Colonic mucosa (tissue), 4 donors: Measurements from ENCODE around the gene SHB. TPM values are rescaled to one million over a fixed set of nuclear protein-coding genes. Genes with fewer than 3 reads are reported as not detected.
"Not testable (repeated sequence)": the region's sequence is repeated elsewhere in the genome, so short reads cannot be mapped to it uniquely, and the experiment has no call there.

Experiments used
- DNase-seq: peaks from one replicate; pipeline ENCODE4 v3.0.0-alpha.2; 2020
- H3K27ac ChIP-seq: fragments of 200-600 bp; one replicate; pipeline ENCODE4 v1.8.0; 2021
- H3K27me3 ChIP-seq: fragments of 200-600 bp; one replicate; pipeline ENCODE4 v1.8.0; 2021
- H3K36me3 ChIP-seq: fragments of 200-600 bp; one replicate; pipeline ENCODE4 v1.8.0; 2021
- H3K4me1 ChIP-seq: fragments of 200-600 bp; one replicate; pipeline ENCODE4 v1.8.0; 2021; ENCODE audit warnings: mild to moderate bottlenecking
- H3K4me3 ChIP-seq: fragments of 200-600 bp; one replicate; pipeline ENCODE4 v1.8.0; 2021
- H3K9ac ChIP-seq, 2 donors: one replicate each; pipeline ENCODE4 v1.7.0; 2013; ENCODE audit warnings: control low read depth in 2 of 2, low read depth in 2 of 2, low read length in 2 of 2
- H3K9me3 ChIP-seq: fragments of 200-600 bp; one replicate; pipeline ENCODE4 v1.8.0; 2021
- CTCF ChIP-seq: fragments of 200-600 bp; IDR thresholded peaks from one replicate; pipeline ENCODE4 v1.8.0; 2022; ENCODE audit warnings: antibody characterized with exemption, mild to moderate bottlenecking
- intact Hi-C: fragments of 100-400 bp; cut with DNase I; formaldehyde crosslinking; loops from one replicate; pipeline ENCODE4 v1.14.1; 2022
- total RNA-seq, 2 donors: library from RNA; stranded (reverse); fragmentation: NEBNext Ultra II Directional in 1 of 2; extraction: Animal tissue kit (Norgen Biotek cat#: 25700) in 1 of 2; gene quantifications; one replicate each; pipeline ENCODE4 v1.2.1, GENCODE V29; 2021
- donor health status: healthy.
- donor health status: DM: no; HTN: no; CAD: no.
- donor health status: DM: no; HTN: no; CAD: no.

Gene SHB
- total RNA-seq, 2 donors from 2014 or later, result 17.4 to 24.0 TPM

DNA sequence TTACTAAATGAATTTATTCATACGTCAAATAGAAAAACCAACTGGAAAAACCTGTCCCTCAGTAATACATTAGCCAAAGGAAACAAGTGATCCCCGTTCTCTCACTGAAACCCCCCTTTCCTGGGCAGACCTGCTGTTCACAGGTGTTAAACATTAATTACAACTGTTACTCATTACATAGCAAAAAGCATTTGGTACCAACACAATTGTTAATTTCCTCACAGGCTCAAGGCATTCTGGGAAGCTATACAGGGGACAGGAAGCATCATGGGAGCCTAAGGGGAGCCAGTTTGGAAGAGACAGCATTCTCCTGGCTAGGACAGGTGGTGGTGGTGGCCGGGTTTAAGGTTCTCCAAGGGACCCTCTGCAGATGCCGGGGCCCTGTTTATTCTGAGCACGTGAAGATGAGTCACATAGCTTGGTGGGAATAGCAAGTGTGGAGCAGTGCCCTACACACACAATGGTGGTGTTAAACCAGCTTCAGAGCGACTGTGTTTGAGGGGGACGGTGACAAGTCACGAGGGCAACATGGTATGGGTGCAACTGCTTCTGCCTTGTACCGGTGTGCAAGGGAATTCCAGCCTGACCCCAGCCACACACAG, 102.5 kb downstream of the SHB start:
- intact Hi-C loops, result loop anchor here (5.0 kb wide), 1 partner anchor 101 kb away; the partner anchor contains the start of gene SHB
- no peaks in the 10 kb centered on the region for H3K36me3 ChIP-seq
- H3K4me3 ChIP-seq, result no peak overlapping the region
- H3K4me1 ChIP-seq, result peaks cover 32% of the 10 kb centered on the region
- no peaks in the 10 kb centered on the region for H3K9me3 ChIP-seq
- peak; percentile 50 for DNase-seq
- peak overlapping the region; percentile 85 for H3K27ac ChIP-seq
- TF ChIP-seq CTCF, result no peak
- H3K9ac ChIP-seq, result peak overlapping the region in 1 of 2 donors; percentile 58
- no peaks in the 10 kb centered on the region for H3K27me3 ChIP-seq

DNA sequence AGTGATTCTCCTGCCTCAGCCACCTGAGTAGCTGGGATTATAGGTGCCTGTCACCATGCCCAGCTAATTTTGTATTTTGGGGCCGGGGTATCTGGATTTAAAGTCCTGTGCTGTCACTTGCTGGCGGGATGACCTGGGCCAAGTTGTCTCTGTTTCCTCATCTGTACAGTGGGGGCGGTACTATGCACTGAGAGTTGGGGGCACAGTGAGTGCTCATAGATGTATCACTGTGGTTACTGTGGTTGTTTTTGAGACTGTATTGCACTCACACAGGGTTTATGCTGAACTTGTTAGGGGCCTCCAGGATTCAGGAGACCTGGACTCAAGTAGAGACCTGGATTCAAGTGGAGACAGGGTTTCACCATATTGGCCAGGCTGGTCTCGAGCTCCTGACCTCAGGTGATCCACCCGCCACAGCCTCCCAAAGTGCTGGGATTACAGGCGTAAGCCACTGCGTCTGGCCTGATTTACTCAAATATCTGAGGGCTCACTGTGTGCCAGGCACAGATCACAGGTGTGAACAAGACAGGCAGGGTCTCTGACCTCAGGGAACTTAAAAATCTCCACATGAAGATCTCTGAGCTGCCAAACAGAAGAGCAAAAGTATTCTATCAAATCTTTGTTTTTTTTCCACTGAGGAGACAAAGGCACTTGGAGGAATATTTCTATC, 103.2 kb downstream of the SHB start:
- Histone ChIP-seq H3K4me1 (peaks cover 32% of the 10 kb centered on the region), H3K27ac (peak overlapping the region; percentile 85), H3K9ac (peak overlapping the region in 1 of 2 donors; percentile 70)
- not testable (repeated sequence) for H3K27me3 ChIP-seq, H3K36me3 ChIP-seq, DNase-seq, H3K4me3 ChIP-seq, H3K9me3 ChIP-seq
- intact Hi-C loops, result loop anchor here (5.0 kb wide), 1 partner anchor 101 kb away; the partner anchor contains the start of gene SHB

DNA sequence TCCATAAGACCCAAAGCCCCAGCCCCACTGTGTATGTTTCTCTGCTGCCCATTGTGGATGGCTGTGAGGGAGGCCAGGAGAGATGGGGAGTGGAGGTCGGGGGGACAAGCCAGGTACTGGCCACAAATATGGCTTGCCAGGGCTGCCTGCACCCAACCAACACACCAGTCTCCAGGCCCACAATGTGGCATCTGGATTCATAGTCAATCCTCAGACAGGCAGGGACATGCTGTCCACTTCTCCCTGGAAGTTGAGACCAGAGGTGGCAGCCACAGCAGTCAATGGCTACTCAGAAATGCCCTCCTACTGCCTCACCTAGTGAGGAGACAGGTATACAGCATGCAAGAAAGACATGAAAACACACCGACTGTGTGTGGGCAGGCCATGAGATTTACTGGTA, 103.9 kb downstream of the SHB start:
- H3K4me3 ChIP-seq, result no peak overlapping the region
- no peak for DNase-seq
- H3K4me1 ChIP-seq, result peaks cover 32% of the 10 kb centered on the region
- no peak for TF ChIP-seq CTCF
- intact Hi-C loops, result loop anchor here (5.0 kb wide), 1 partner anchor 102 kb away; the partner anchor contains the start of gene SHB
- no peaks in the 10 kb centered on the region for H3K27me3 ChIP-seq
- peak overlapping the region in 1 of 2 donors; percentile 70 for H3K9ac ChIP-seq
- no peaks in the 10 kb centered on the region for H3K36me3 ChIP-seq
- peak overlapping the region; percentile 85 for H3K27ac ChIP-seq
- no peaks in the 10 kb centered on the region for H3K9me3 ChIP-seq

- no peaks in the 10 kb centered on the region for H3K36me3 ChIP-seq
- DNase-seq, result no peak
- H3K9me3 ChIP-seq, result no peaks in the 10 kb centered on the region
- H3K27me3 ChIP-seq, result no peaks in the 10 kb centered on the region
- H3K4me1 ChIP-seq, result peaks cover 31% of the 10 kb centered on the region
- no peak for TF ChIP-seq CTCF
- H3K9ac ChIP-seq, result peak overlapping the region in 1 of 2 donors; percentile 70
- no peak overlapping the region for H3K4me3 ChIP-seq
- intact Hi-C loops, result loop anchor here (5.0 kb wide), 1 partner anchor 103 kb away; the partner anchor contains the start of gene SHB
- H3K27ac ChIP-seq, result peak overlapping the region; percentile 85
These were observed 104.3 kb downstream of the SHB start for GRCh38 chr9:37964740-37965081.

GRCh38 chr9:37963936-37964739, 104.9 kb downstream of the SHB start:
- intact Hi-C loops, result no loop called here
- Histone ChIP-seq H3K4me1 (peaks cover 25% of the 10 kb centered on the region), H3K9ac (peak overlapping the region in 1 of 2 donors; percentile 70), H3K27me3 (no peaks in the 10 kb centered on the region), H3K36me3 (no peaks in the 10 kb centered on the region), H3K27ac (peak overlapping the region; percentile 85), H3K9me3 (no peaks in the 10 kb centered on the region), H3K4me3 (no peak overlapping the region)
- DNase-seq, result peak; percentile 66
- TF ChIP-seq CTCF, result no peak
